ENCODE measurements around the gene PLCXD1. TPM values are rescaled to one million over a fixed set of nuclear protein-coding genes. Genes with fewer than 3 reads are reported as not detected.

Gene PLCXD1
- total and polyA plus RNA-seq, 10 donors: 9.9 to 35.0 (median 21.5) TPM

DNA sequence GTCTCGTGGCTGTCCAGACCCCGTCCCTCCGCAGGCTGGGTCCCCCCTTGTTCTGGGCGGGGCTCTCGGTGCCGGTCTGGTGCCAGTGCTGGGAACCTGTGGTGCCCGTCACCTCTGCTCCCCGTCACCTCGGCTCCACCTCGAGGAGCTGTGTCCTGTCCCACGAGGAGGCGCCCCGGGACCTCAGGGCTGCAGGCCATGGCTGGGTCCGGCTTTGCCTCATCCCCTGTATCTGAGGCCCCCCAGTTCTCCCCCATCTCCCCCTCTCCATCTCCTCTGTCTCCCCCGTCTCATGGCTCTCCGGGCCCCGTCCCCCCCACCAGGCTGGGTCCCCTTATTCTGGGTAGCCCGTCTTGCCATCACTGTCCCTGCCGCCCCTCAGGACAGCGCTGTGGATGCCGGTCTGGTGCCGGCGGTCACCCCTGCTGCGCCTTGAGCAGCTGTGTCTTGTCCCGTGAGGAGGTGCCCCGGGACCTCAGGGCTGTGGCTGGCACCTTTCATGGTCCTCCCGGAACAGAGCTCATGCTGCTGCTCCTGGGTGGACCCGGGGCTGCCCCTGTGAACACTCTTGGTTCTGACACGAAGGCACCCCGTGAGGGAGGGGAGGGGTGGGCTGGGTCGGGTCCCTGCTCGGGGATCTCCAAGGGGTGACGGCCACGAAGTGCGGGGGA, 50.8 kb downstream of the PLCXD1 start:
- H3K9me3 ChIP-seq: no peaks in the 10 kb centered on the region
- intact Hi-C loops (cut with DNase I; ENCODE audit: low total_unique reads): no loop called here
- H3K27me3 ChIP-seq (replicated peaks in 1 of 7): peaks cover 4 to 28% (median 23%) of the 10 kb centered on the region in 7 donors
- peak overlapping the region in 1 of 8 donors; percentile 7 for H3K4me3 ChIP-seq
- no peak overlapping the region for H3K27ac ChIP-seq
- TF ChIP-seq POLR2AphosphoS5 (IDR thresholded peaks at IDR 0.05) (no peak), POLR2A (IDR thresholded peaks at IDR 0.05) (no peak)
- TF ChIP-seq, protein P1, sequence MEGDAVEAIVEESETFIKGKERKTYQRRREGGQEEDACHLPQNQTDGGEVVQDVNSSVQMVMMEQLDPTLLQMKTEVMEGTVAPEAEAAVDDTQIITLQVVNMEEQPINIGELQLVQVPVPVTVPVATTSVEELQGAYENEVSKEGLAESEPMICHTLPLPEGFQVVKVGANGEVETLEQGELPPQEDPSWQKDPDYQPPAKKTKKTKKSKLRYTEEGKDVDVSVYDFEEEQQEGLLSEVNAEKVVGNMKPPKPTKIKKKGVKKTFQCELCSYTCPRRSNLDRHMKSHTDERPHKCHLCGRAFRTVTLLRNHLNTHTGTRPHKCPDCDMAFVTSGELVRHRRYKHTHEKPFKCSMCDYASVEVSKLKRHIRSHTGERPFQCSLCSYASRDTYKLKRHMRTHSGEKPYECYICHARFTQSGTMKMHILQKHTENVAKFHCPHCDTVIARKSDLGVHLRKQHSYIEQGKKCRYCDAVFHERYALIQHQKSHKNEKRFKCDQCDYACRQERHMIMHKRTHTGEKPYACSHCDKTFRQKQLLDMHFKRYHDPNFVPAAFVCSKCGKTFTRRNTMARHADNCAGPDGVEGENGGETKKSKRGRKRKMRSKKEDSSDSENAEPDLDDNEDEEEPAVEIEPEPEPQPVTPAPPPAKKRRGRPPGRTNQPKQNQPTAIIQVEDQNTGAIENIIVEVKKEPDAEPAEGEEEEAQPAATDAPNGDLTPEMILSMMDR (IDR thresholded peaks at IDR 0.05 in 8 of 11, conservative IDR thresholded peaks at IDR 0.05 in 3 of 11): no peak
- H3K36me3 ChIP-seq: peaks cover 0 to 47% (median 14%) of the 10 kb centered on the region in 6 donors
- peaks cover 4 to 18% (median 11%) of the 10 kb centered on the region in 6 donors for H3K4me1 ChIP-seq
- 53 to 72% (median 65%) methylated on average over 21 to 35 of the region's 35 CpGs for WGBS, 5 donors
- peak; percentile 76 for DNase-seq

DNA sequence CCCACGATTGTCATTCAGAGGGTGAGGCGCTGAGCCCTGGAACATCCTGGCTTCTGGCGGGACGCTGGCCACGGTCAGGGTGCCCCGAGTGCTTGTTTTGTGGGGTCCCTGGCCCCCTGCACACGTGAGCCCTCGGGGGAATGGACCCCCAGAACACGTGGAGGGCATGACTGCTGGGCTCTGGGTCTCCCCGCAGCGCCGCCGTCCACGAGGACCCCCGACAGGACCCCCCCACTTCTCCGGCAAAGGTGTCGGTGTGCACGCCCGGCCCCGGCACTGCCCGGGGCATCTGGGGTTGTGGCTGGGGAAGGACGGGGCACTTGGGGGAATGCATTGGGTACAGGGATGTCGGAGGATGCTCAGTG, 51.3 kb downstream of the PLCXD1 start:
- TF ChIP-seq, protein P1 (IDR thresholded peaks at IDR 0.05 in 8 of 11, conservative IDR thresholded peaks at IDR 0.05 in 3 of 11): no peak
- TF ChIP-seq POLR2AphosphoS5 (IDR thresholded peaks at IDR 0.05) (no peak), POLR2A (IDR thresholded peaks at IDR 0.05) (no peak)
- Histone ChIP-seq H3K9me3 (no peaks in the 10 kb centered on the region), H3K4me3 (no peak overlapping the region), H3K27me3 (replicated peaks in 1 of 7) (peaks cover 4 to 26% (median 23%) of the 10 kb centered on the region in 7 donors), H3K27ac (no peak overlapping the region), H3K36me3 (peaks cover 0 to 52% (median 14%) of the 10 kb centered on the region in 6 donors), H3K4me1 (peaks cover 4 to 18% (median 11%) of the 10 kb centered on the region in 6 donors)
- intact Hi-C loops (cut with DNase I; ENCODE audit: low total_unique reads): no loop called here
- WGBS, 5 donors: 86 to 96% (median 95%) methylated on average over 15 to 23 of the region's 23 CpGs
- peak; percentile 62 for DNase-seq

DNA sequence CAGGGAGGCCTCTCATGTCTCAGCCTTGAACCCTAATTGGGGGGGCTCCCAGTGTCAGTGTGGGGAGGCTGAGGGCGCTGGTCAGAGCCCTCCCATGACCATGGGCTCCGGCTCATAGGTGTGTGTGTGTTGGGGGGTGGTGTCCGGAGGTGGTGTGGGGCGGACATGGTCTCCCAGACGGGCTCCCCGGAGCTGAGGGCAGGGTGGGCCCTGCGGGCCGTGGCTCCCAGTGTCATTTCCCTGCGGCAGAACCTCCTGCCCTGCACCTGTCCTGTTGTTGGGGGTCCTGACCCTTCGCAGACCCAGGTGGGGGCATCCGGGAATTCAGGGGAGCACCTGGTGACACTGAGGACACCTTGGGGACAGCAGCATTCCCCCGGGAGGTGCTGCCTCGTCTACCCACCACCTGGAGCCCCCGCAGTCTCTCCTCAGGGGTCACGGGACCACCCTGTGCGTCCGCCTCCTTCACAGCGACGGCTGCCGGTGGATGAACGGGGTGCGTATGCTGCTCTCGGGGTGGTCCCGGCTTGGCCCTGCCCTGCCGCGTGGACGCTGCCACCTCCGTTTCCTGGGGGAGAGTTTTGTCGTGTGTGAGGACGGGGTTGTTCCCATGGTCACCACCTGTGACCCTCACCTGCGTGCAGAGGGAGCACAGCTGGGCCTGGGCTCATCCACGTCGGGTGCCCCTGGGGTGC, 51.9 kb downstream of the PLCXD1 start:
- H3K27ac ChIP-seq: no peak overlapping the region
- no peaks in the 10 kb centered on the region for H3K9me3 ChIP-seq
- peaks cover 4 to 26% (median 22%) of the 10 kb centered on the region in 7 donors for H3K27me3 ChIP-seq (replicated peaks in 1 of 7)
- peaks cover 4 to 18% (median 11%) of the 10 kb centered on the region in 6 donors for H3K4me1 ChIP-seq
- H3K36me3 ChIP-seq: peaks cover 0 to 58% (median 14%) of the 10 kb centered on the region in 6 donors
- intact Hi-C loops (cut with DNase I; ENCODE audit: low total_unique reads): no loop called here
- peak; percentile 65 for DNase-seq
- 86 to 96% (median 93%) methylated on average over 17 to 33 of the region's 33 CpGs for WGBS, 5 donors
- H3K4me3 ChIP-seq: no peak overlapping the region
- TF ChIP-seq, protein P1 (IDR thresholded peaks at IDR 0.05 in 8 of 11, conservative IDR thresholded peaks at IDR 0.05 in 3 of 11): no peak
- TF ChIP-seq POLR2AphosphoS5 (IDR thresholded peaks at IDR 0.05) (peak in 1 of 3 donors; percentile 15), POLR2A (IDR thresholded peaks at IDR 0.05) (no peak)

All from spleen (tissue), 11 donors.